HG03280 (cell line): ENCODE measurements around the gene ISYNA1.

ENCODE experiments used
- ATAC-seq: cut with Tn5 transposase; IDR thresholded peaks from one replicate; pipeline ENCODE4 v1.9.1; 2021; ENCODE audit warnings: mild to moderate bottlenecking, moderate library complexity; ENCODE audit not compliant: unreplicated experiment

Gene ISYNA1

GRCh38 chr19:18445262-18445948 lies 7.5 kb upstream of the ISYNA1 start:
- ATAC-seq: no peak

- no peak for ATAC-seq
These were observed 6.6 kb upstream of the ISYNA1 start for GRCh38 chr19:18444513-18444912.

- ATAC-seq: no peak
These were observed 5.9 kb upstream of the ISYNA1 start for GRCh38 chr19:18443831-18444230.

GRCh38 chr19:18443406-18443805 lies 5.5 kb upstream of the ISYNA1 start:
- ATAC-seq: no peak

- ATAC-seq: no peak
These were observed 5.0 kb upstream of the ISYNA1 start for GRCh38 chr19:18442941-18443340.

GRCh38 chr19:18441804-18442788 lies 4.2 kb upstream of the ISYNA1 start:
- ATAC-seq: no peak

- no peak for ATAC-seq
These were observed 3.2 kb upstream of the ISYNA1 start for GRCh38 chr19:18440936-18441803.

- ATAC-seq: no peak
These were observed 2.5 kb upstream of the ISYNA1 start for GRCh38 chr19:18440415-18440877.

- ATAC-seq: no peak
These were observed 1.9 kb upstream of the ISYNA1 start for GRCh38 chr19:18439910-18440237.

- ATAC-seq: no peak
These were observed 1.3 kb upstream of the ISYNA1 start for GRCh38 chr19:18439025-18439909.

GRCh38 chr19:18438331-18439024 lies 545 bp upstream of the ISYNA1 start:
- no peak for ATAC-seq

- ATAC-seq: no peak
These were observed 1.1 kb downstream of the ISYNA1 start for GRCh38 chr19:18436671-18437490.

- no peak for ATAC-seq
These were observed 1.9 kb downstream of the ISYNA1 start for GRCh38 chr19:18435842-18436670.

GRCh38 chr19:18435178-18435841 lies 2.6 kb downstream of the ISYNA1 start:
- ATAC-seq: no peak

GRCh38 chr19:18434411-18435175 lies 3.3 kb downstream of the ISYNA1 start:
- ATAC-seq: no peak

GRCh38 chr19:18433735-18434398 lies 4.1 kb downstream of the ISYNA1 start:
- ATAC-seq: no peak
